Activated gamma-delta T cell treated with Interleukin-2 at 50 U/mL for 16 hours (primary cell): Measurements from ENCODE around the gene DNM2.
"Not testable (repeated sequence)": the region's sequence is repeated elsewhere in the genome, so short reads cannot be mapped to it uniquely, and the experiment has no call there.

Experiments
- DNase-seq: peaks from one replicate; pipeline ENCODE4 v3.0.0-alpha.2; 2020

DNM2 gene

DNA sequence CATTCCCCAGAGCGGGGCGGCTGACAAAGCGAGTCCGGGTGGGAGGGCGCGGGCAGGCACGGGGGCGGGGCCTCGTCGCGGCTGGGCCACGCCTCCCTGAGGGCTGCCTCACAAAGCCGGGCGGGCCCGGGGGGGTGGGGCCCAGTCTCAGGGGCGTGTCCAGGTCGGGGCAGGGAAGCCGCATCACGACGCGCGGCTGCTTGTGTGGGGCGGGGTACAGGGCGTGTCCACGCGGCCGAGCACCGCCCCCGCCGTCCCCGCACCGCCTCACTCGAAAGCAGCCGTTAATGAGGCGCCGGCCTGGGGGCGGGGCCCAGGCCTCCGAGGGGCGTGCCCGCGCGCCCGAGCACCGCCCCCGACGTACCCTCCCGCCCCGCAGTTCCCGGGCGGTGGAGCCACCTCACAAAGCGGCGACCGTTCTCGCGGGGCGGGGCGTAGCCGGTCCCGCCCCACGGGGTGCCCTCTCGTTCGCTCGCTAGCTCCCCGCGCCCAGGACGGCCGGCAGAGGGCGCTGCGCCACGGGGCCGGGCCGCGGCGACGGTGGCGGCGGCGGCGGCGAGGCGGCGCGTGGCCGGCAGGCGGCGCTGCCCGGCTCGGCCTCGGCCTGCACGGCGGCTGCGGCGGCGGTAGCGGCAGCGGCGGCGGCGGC is 153.2 kb downstream of the DNM2 start, which contains the start of gene CARM1:
Gene CARM1 (plus strand): TSS at position 599 of the 649 bp plus-strand sequence. CDS start 150 bp downstream, outside the sequence.
- DNase-seq: peak; percentile 99

DNA sequence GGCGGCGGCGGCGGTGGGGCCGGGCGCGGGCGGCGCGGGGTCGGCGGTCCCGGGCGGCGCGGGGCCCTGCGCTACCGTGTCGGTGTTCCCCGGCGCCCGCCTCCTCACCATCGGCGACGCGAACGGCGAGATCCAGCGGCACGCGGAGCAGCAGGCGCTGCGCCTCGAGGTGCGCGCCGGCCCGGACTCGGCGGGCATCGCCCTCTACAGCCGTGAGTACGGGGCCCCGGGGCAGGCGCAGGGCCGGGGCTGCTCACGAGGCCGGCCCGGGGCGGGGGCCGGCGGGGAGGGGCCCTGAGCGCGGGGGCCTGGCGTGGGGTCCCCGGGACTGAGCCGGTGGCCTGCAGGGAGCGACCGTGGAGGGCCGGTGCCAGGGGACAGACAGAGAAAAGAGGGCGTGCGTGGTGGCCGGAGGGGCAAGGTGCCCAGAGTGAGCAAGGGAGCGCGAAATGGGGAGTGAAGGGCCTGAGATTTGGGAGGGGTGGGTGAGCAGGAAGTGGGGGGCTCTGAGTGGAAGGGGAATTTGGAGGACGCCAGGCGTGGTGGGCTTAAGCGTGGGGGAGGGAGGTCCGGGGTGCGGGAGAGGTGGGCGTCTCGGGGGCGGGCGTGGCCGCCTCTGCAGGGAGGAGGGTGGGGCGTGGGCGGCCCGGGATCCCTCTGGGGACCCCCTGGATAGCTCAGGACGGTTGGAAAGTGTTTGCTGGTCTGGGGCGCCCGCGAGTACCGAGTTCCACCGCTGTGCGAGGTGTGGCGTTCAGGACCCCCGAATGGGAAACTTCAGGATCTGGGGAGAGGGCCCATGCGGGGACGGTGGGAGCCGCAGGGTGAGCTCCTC is 154.0 kb downstream of the DNM2 start:
- peak; percentile 23 for DNase-seq

- DNase-seq: no peak
Observed at GRCh38 chr19:10872546-10873107, 154.7 kb downstream of the DNM2 start.

DNA sequence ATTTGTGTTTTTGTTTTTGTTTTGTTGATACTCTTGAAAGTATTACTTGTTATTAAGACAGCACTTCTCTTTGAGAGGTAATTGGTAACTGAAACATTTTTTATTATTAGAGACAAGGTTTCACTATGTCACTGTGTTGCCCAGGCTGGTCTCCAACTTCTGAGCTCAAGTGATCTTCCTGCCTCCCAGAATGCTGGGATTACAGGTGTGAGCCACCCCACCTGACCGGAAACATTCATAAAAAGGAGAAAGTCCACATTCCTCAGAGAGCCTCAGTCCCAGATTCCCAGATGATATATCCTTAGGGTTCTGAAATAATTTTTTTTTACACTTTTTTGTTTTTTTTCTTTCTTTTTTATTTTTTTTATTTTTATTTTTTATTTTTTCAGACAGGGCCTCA is 156.1 kb downstream of the DNM2 start:
- no peak for DNase-seq

DNA sequence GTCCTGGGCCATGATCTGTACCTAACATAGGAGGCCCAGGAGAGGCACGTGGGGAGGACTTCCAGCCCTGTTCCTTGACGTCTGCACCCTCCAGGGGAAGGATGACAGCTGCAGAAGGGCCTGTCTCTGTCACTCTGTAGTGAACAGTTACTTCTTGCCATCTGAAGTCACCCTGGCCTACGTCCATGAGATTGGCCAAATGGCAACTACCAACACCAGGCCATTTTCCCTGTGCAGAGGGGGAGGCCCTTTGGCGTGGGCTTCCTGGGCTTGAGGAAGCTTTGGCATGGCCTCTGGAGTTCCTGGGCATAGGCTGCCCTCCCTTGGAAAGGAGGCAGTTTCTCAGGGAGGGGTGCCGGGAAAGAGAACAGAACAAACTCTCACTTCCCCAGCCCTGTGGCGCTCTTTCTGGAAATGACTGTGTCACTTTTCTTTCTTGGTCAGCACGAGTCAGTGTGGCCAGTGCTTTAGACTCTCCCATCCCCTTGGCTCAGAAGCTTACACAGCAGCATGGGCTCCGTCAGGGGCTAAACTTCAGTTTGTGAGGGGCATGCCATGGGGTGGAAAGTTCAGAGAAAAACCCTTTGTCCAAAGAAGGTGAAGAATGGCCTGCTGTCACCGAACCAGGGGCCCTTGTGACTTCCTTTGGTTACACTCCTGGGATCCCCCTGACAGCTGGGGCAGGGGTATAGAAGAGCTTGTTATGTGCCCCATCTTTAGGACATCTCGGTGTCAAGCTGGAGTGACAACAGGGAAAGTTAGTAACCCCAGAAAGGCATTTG is 158.8 kb downstream of the DNM2 start:
- DNase-seq: no peak

DNA sequence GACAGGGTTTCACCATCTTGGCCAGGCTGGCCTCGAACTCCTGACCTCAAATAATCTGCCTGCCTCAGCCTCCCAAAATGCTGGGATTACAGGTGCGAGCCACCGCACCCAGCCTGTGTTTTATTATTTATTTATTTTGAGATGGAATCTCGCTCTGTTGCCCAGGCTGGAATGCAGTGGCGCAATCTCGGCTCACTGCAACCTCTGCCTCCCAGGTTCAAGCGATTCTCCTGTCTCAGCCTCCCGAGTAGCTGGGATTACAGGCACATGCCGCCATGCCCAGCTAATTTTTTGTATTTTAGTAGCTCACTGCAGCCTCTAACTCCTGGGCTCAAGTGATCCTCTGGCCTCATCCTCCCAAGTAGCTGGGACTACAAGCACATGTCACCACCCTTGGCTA is 159.7 kb downstream of the DNM2 start:
- not testable (repeated sequence) for DNase-seq

GRCh38 chr19:10878253-10878652 is 160.4 kb downstream of the DNM2 start:
- no peak for DNase-seq
